ENCODE results near the gene WDR88. TPM values are rescaled to one million over a fixed set of nuclear protein-coding genes. Genes with fewer than 3 reads are reported as not detected.
A peak's percentile ranks its signal among the peaks of the same experiment; 100 is the strongest.

Gene WDR88
- polyA plus RNA-seq, 3 donors, result not detected

- peak overlapping the region; percentile 93 for H3K9ac ChIP-seq (ENCODE audit: insufficient read depth, low read length, poor library complexity, severe bottlenecking)
Measured at GRCh38 chr19:33177417-33177979, 45.6 kb downstream of the WDR88 start.

GRCh38 chr19:33186431-33187182 lies 54.7 kb downstream of the WDR88 start:
- H3K4me3 Mint-ChIP-seq, result peak overlapping the region; percentile 60 to 80

More at GRCh38 chr19:33177417-33177979, 45.6 kb downstream of the WDR88 start:
- no peaks in the 10 kb centered on the region for H3K27me3 Mint-ChIP-seq (ENCODE audit: low read depth in 3 of 3)
- H3K79me2 ChIP-seq (ENCODE audit: insufficient read depth, low read length), result peaks cover 21% of the 10 kb centered on the region
- H2AFZ ChIP-seq (ENCODE audit: insufficient read depth, low read depth, low read length, poor library complexity, severe bottlenecking), result peak overlapping the region; percentile 91
- H3K27me3 ChIP-seq (ENCODE audit: control insufficient read depth in 2 of 2, insufficient read depth in 2 of 2, low read length in 2 of 2), result no peaks in the 10 kb centered on the region
- peaks cover 35% of the 10 kb centered on the region for H3K4me1 Mint-ChIP-seq
- peak overlapping the region; percentile 81 for H3K4me2 ChIP-seq (replicated peaks; ENCODE audit: extremely low read depth, low read length, poor library complexity, severe bottlenecking)
- TF ChIP-seq, protein P1, sequence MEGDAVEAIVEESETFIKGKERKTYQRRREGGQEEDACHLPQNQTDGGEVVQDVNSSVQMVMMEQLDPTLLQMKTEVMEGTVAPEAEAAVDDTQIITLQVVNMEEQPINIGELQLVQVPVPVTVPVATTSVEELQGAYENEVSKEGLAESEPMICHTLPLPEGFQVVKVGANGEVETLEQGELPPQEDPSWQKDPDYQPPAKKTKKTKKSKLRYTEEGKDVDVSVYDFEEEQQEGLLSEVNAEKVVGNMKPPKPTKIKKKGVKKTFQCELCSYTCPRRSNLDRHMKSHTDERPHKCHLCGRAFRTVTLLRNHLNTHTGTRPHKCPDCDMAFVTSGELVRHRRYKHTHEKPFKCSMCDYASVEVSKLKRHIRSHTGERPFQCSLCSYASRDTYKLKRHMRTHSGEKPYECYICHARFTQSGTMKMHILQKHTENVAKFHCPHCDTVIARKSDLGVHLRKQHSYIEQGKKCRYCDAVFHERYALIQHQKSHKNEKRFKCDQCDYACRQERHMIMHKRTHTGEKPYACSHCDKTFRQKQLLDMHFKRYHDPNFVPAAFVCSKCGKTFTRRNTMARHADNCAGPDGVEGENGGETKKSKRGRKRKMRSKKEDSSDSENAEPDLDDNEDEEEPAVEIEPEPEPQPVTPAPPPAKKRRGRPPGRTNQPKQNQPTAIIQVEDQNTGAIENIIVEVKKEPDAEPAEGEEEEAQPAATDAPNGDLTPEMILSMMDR (IDR thresholded peaks at IDR 0.05), result peak; percentile 63
- no peaks in the 10 kb centered on the region for H3K36me3 Mint-ChIP-seq
- under 1% methylated on average over 37 of the region's 38 CpGs for WGBS (ENCODE audit: insufficient coverage)
- H4K20me1 ChIP-seq (ENCODE audit: insufficient read depth, low read length), result no peaks in the 10 kb centered on the region
- H3K27ac ChIP-seq (ENCODE audit: low read depth in 1 of 2, low read length in 2 of 2), result peak overlapping the region; percentile 77 to 92
- H3K4me3 ChIP-seq (replicated peaks in 1 of 3; ENCODE audit: low read depth in 2 of 3, low read length in 3 of 3), result peak overlapping the region; percentile 69 to 87 (median 71)
- no peaks in the 10 kb centered on the region for H3K9me3 ChIP-seq (replicated peaks in 1 of 2; ENCODE audit: control insufficient read depth in 1 of 2, insufficient read depth in 1 of 2, low read length in 2 of 2)
- peak overlapping the region; percentile 91 to 98 (median 95) for H3K27ac Mint-ChIP-seq
- no peaks in the 10 kb centered on the region for H3K9me3 Mint-ChIP-seq
- H3K36me3 ChIP-seq (replicated peaks in 1 of 2; ENCODE audit: control insufficient read depth in 1 of 2, insufficient read depth in 2 of 2, low read length in 2 of 2), result no peaks in the 10 kb centered on the region
- H3K4me3 Mint-ChIP-seq, result peak overlapping the region; percentile 92 to 97
- intact Hi-C loops (cut with micrococcal nuclease), result loop anchor here (2.0 to 10.0 kb wide), 7 partner anchors 70 to 995 kb away; partner anchors contain the start of genes CEBPA (in 1 of the 2), CEBPG (in 1 of the 2), CEP89 (in 1 of the 2) and FAAP24 (in 1 of the 2)
- peak; percentile 77 to 93 (median 80) for DNase-seq
- H3K4me1 ChIP-seq (ENCODE audit: control insufficient read depth in 1 of 2, insufficient read depth in 2 of 2, low read length in 2 of 2), result peaks cover 31 to 48% of the 10 kb centered on the region in 2 donors

More at GRCh38 chr19:33186431-33187182, 54.7 kb downstream of the WDR88 start:
- intact Hi-C loops (cut with micrococcal nuclease), result loop anchor here in 1 of 2 donors (10.0 kb wide), 1 partner anchor 602 kb away; the partner anchor contains the start of gene PDCD5
- no peak overlapping the region for H3K9ac ChIP-seq (ENCODE audit: insufficient read depth, low read length, poor library complexity, severe bottlenecking)
- Mint-ChIP-seq H3K9me3 (no peaks in the 10 kb centered on the region), H3K36me3 (no peaks in the 10 kb centered on the region), H3K4me1 (peaks cover 51% of the 10 kb centered on the region), H3K27ac (peak overlapping the region; percentile 50 to 89 (median 83)), H3K27me3 (ENCODE audit: low read depth in 3 of 3) (no peaks in the 10 kb centered on the region)
- peak overlapping the region; percentile 44 to 70 for H3K27ac ChIP-seq (ENCODE audit: low read depth in 1 of 2, low read length in 2 of 2)
- no peaks in the 10 kb centered on the region for H4K20me1 ChIP-seq (ENCODE audit: insufficient read depth, low read length)
- peak; percentile 29 to 75 (median 68) for DNase-seq
- no peaks in the 10 kb centered on the region for H3K36me3 ChIP-seq (replicated peaks in 1 of 2; ENCODE audit: control insufficient read depth in 1 of 2, insufficient read depth in 2 of 2, low read length in 2 of 2)
- H3K4me2 ChIP-seq (replicated peaks; ENCODE audit: extremely low read depth, low read length, poor library complexity, severe bottlenecking), result peak overlapping the region; percentile 84
- H3K79me2 ChIP-seq (ENCODE audit: insufficient read depth, low read length), result no peaks in the 10 kb centered on the region
- H3K4me3 ChIP-seq (replicated peaks in 1 of 3; ENCODE audit: low read depth in 2 of 3, low read length in 3 of 3), result peak overlapping the region in 2 of 3 experiments; percentile 17 to 74
- no peaks in the 10 kb centered on the region for H3K27me3 ChIP-seq (ENCODE audit: control insufficient read depth in 2 of 2, insufficient read depth in 2 of 2, low read length in 2 of 2)
- no peak overlapping the region for H2AFZ ChIP-seq (ENCODE audit: insufficient read depth, low read depth, low read length, poor library complexity, severe bottlenecking)
- H3K9me3 ChIP-seq (replicated peaks in 1 of 2; ENCODE audit: control insufficient read depth in 1 of 2, insufficient read depth in 1 of 2, low read length in 2 of 2), result no peaks in the 10 kb centered on the region
- TF ChIP-seq, protein P1 (IDR thresholded peaks at IDR 0.05), result no peak
- H3K4me1 ChIP-seq (ENCODE audit: control insufficient read depth in 1 of 2, insufficient read depth in 2 of 2, low read length in 2 of 2), result peaks cover 45 to 48% of the 10 kb centered on the region in 2 donors
- WGBS (ENCODE audit: insufficient coverage), result no CpG with 5 or more reads among the region's 11 CpGs
